ENCODE measurements around the gene CD200R1. TPM values are rescaled to one million over a fixed set of nuclear protein-coding genes. Genes with fewer than 3 reads are reported as not detected.

Gene CD200R1
- total and polyA plus RNA-seq, 9 of the 15 experiments (the other 6 are each of a cell fraction or from before 2014, with no cell fraction given): 0.04 to 0.23 (median 0.09) TPM; not detected in 5

GRCh38 chr3:113019182-113020137 is 44.6 kb upstream of the CD200R1 start (continued):
- TF ChIP-seq MGA (IDR thresholded peaks at IDR 0.05): peak; percentile 99
- no peak for TF ChIP-seq MCM7 (IDR thresholded peaks at IDR 0.05)
- TF ChIP-seq ZNF274 (IDR thresholded peaks at IDR 0.05; ENCODE audit: borderline replicate concordance, low read depth, low read length): no peak
- 0 out of 2 replicates have a peak, but pooled peaks have one; percentile 21 for TF ChIP-seq CREB3 (tag; conservative IDR thresholded peaks at IDR 0.05; ENCODE audit: low read depth)
- TF ChIP-seq ZNF644 (tag; IDR thresholded peaks at IDR 0.05; ENCODE audit: low read depth): no peak
- TF ChIP-seq IRF9 (tag; IDR thresholded peaks at IDR 0.05): no peak
- TF ChIP-seq ZBTB1 (CRISPR knock-in tag; IDR thresholded peaks at IDR 0.05; ENCODE audit: borderline replicate concordance, low read depth): no peak
- no peak for TF ChIP-seq ZBTB9 (CRISPR knock-in tag; IDR thresholded peaks at IDR 0.05)

Measured in K562 (cell line).